Neuronal stem cell (in vitro differentiated cells): ENCODE results near the gene IFT80.

ENCODE experiments used
- DNase-seq: peaks from one replicate; pipeline ENCODE4 v3.0.0-alpha.2; 2013; ENCODE audit warnings: low spot score
- H2AFZ ChIP-seq: one replicate; pipeline ENCODE4 v1.6.1; 2013; ENCODE audit warnings: mild to moderate bottlenecking, low read length, inconsistent platforms
- H2AK5ac ChIP-seq: 2 replicates; pipeline ENCODE4 v1.6.1; 2013; ENCODE audit warnings: low read depth, mild to moderate bottlenecking, inconsistent platforms, low read length, moderate library complexity, mixed read lengths
- H2BK120ac ChIP-seq: 2 replicates; pipeline ENCODE4 v1.6.1; 2013; ENCODE audit warnings: low read depth, mild to moderate bottlenecking, inconsistent platforms, low read length, moderate library complexity, mixed read lengths
- H2BK12ac ChIP-seq: one replicate; pipeline ENCODE4 v1.6.1; 2013; ENCODE audit warnings: low read length, inconsistent platforms
- H2BK15ac ChIP-seq: 2 replicates; pipeline ENCODE4 v1.6.1; 2013; ENCODE audit warnings: mild to moderate bottlenecking, low read length, inconsistent platforms, mixed read lengths
- H2BK5ac ChIP-seq: one replicate; pipeline ENCODE4 v1.6.1; 2013; ENCODE audit warnings: inconsistent platforms, mild to moderate bottlenecking, low read length, moderate library complexity
- H3K14ac ChIP-seq: one replicate; pipeline ENCODE4 v1.6.1; 2013; ENCODE audit warnings: low read length, inconsistent platforms
- H3K18ac ChIP-seq: 2 replicates; pipeline ENCODE4 v1.6.1; 2013; ENCODE audit warnings: low read length, inconsistent platforms
- H3K23ac ChIP-seq: 2 replicates; pipeline ENCODE4 v1.6.1; 2013; ENCODE audit warnings: low read depth, mild to moderate bottlenecking, mixed read lengths, low read length, inconsistent platforms; ENCODE audit not compliant: poor library complexity
- H3K27ac ChIP-seq: replicated peaks from 3 replicates; pipeline ENCODE4 v1.5.1; 2013; ENCODE audit warnings: low read length, inconsistent platforms
- H3K27me3 ChIP-seq, 3 experiments: 2 replicates each; pipeline ENCODE4 v1.6.1; 2013; ENCODE audit warnings: low read length in 3 of 3, mild to moderate bottlenecking in 2 of 3, inconsistent platforms in 1 of 3, low read depth in 1 of 3, mixed read lengths in 1 of 3, moderate library complexity in 1 of 3; ENCODE audit not compliant: control insufficient read depth in 3 of 3, insufficient read depth in 3 of 3
- H3K36me3 ChIP-seq, 2 donors: replicated peaks in 1 of 2; 2 replicates each; pipeline ENCODE4 v1.6.1; 2013; ENCODE audit warnings: low read length in 2 of 2; ENCODE audit not compliant: control insufficient read depth in 2 of 2, insufficient read depth in 2 of 2
- H3K4ac ChIP-seq: 2 replicates; pipeline ENCODE4 v1.6.1; 2013; ENCODE audit warnings: inconsistent platforms, mild to moderate bottlenecking, low read length, moderate library complexity
- H3K4me1 ChIP-seq, 2 donors: 1 replicate in 1 of 2; 2 replicates in 1 of 2; pipeline ENCODE4 v1.6.1; 2013; ENCODE audit warnings: low read length in 2 of 2, low read depth in 1 of 2; ENCODE audit not compliant: control insufficient read depth in 2 of 2, insufficient read depth in 1 of 2
- H3K4me2 ChIP-seq: one replicate; pipeline ENCODE4 v1.6.1; 2013; ENCODE audit warnings: mild to moderate bottlenecking, low read length, inconsistent platforms; ENCODE audit not compliant: insufficient read depth, poor library complexity, severe bottlenecking
- H3K4me3 ChIP-seq, 2 donors: 2 replicates each; pipeline ENCODE4 v1.5.1; 2013; ENCODE audit warnings: low read length in 2 of 2, mild to moderate bottlenecking in 2 of 2, inconsistent platforms in 1 of 2, moderate library complexity in 1 of 2
- H3K79me1 ChIP-seq: one replicate; pipeline ENCODE4 v1.6.1; 2013; ENCODE audit warnings: low read depth, mild to moderate bottlenecking, inconsistent platforms, low read length, moderate library complexity
- H3K9ac ChIP-seq: one replicate; pipeline ENCODE4 v1.6.1; 2013; ENCODE audit warnings: mild to moderate bottlenecking, low read depth, low read length, inconsistent platforms; ENCODE audit not compliant: poor library complexity
- H3K9me3 ChIP-seq, 2 donors: replicated peaks in 1 of 2; 2 replicates each; pipeline versions ENCODE3 to v1.6.1; 2013; ENCODE audit warnings: low read length in 2 of 2, mild to moderate bottlenecking in 2 of 2, inconsistent platforms in 1 of 2, low read depth in 1 of 2, mixed read lengths in 1 of 2, moderate library complexity in 1 of 2; ENCODE audit not compliant: control insufficient read depth in 2 of 2, insufficient read depth in 1 of 2
- H4K8ac ChIP-seq: one replicate; pipeline ENCODE4 v1.6.1; 2013; ENCODE audit warnings: low read depth, mild to moderate bottlenecking, inconsistent platforms, low read length, moderate library complexity
- H4K91ac ChIP-seq: one replicate; pipeline ENCODE4 v1.6.1; 2013; ENCODE audit warnings: low read length, low read depth, mild to moderate bottlenecking, inconsistent platforms; ENCODE audit not compliant: poor library complexity
- WGBS, 2 donors: extraction: QIAGEN DNeasy Blood & Tissue Kit; methylation state at CpG; one replicate each; pipeline ENCODE4 v1.1.7; 2013; ENCODE audit warnings: missing lambda C conversion rate in 2 of 2, mixed read lengths in 1 of 2; ENCODE audit not compliant: insufficient read length in 2 of 2, insufficient replicate concordance in 1 of 2; ENCODE audit errors: extremely low coverage in 2 of 2; 5-methylcytosine and 5-hydroxymethylcytosine counted together

The IFT80 gene

GRCh38 chr3:160444411-160444810 is 45.4 kb upstream of the IFT80 start:
- Histone ChIP-seq H3K14ac (no peak overlapping the region), H2BK5ac (no peak overlapping the region), H3K18ac (no peak overlapping the region), H2AK5ac (no peak overlapping the region), H3K79me1 (peaks cover 2% of the 10 kb centered on the region), H3K9ac (no peak overlapping the region), H3K36me3 (peaks cover 0 to 9% of the 10 kb centered on the region in 2 donors), H2BK15ac (no peak overlapping the region), H3K4ac (no peak overlapping the region), H3K27ac (no peak overlapping the region), H3K4me1 (peaks cover 0 to 3% of the 10 kb centered on the region in 2 donors), H3K23ac (no peak overlapping the region), H2BK120ac (no peak overlapping the region), H3K4me3 (no peak overlapping the region), H2BK12ac (no peak overlapping the region), H3K9me3 (peaks cover 0 to 2% of the 10 kb centered on the region in 2 donors), H2AFZ (no peak overlapping the region), H4K8ac (no peak overlapping the region), H3K27me3 (peaks cover 0 to 13% (median 0%) of the 10 kb centered on the region in 3 experiments), H4K91ac (no peak overlapping the region), H3K4me2 (no peak overlapping the region)
- DNase-seq = no peak
- no CpG with 5 or more reads among the region's 1 CpG for WGBS, 2 donors

- Histone ChIP-seq H3K79me1 (peaks cover 2% of the 10 kb centered on the region), H3K18ac (no peak overlapping the region), H4K91ac (no peak overlapping the region), H3K27me3 (no peaks in the 10 kb centered on the region), H2AFZ (no peak overlapping the region), H2BK120ac (no peak overlapping the region), H2BK12ac (no peak overlapping the region), H3K14ac (no peak overlapping the region), H3K4ac (no peak overlapping the region), H2BK5ac (no peak overlapping the region), H3K23ac (no peak overlapping the region), H3K9me3 (peaks cover 0 to 2% of the 10 kb centered on the region in 2 donors), H3K36me3 (peaks cover 10 to 16% of the 10 kb centered on the region in 2 donors), H3K9ac (no peak overlapping the region), H3K27ac (no peak overlapping the region), H4K8ac (no peak overlapping the region), H3K4me3 (no peak overlapping the region), H3K4me2 (no peak overlapping the region), H2BK15ac (no peak overlapping the region), H2AK5ac (no peak overlapping the region), H3K4me1 (no peaks in the 10 kb centered on the region)
- no peak for DNase-seq
- WGBS, 2 donors = no CpG with 5 or more reads among the region's 7 CpGs
These were observed 41.7 kb upstream of the IFT80 start for GRCh38 chr3:160440687-160441086.

DNA sequence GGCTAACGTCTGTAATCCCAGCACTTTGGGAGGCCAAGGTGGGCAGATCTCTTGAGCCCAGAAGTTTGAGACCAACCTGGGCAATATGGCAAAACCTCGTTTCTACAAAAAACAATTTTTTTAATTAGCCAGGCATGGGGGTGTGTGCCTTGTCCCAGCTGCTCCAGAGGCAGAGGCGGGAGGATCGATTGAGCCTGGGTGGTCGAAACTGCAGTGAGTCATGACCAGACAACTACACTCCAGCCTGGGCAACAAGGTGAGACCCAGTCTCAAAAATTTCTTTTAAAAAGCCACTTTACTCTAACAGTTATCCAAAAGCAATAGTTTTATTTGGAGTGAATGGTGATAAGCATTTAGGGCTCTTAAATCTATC is 38.0 kb upstream of the IFT80 start:
- Histone ChIP-seq H3K36me3 (peaks cover 10 to 52% of the 10 kb centered on the region in 2 donors), H3K4me1 (no peaks in the 10 kb centered on the region), H2BK15ac (no peak overlapping the region), H2BK120ac (no peak overlapping the region), H3K27ac (no peak overlapping the region), H2AFZ (no peak overlapping the region), H3K79me1 (no peaks in the 10 kb centered on the region), H3K27me3 (no peaks in the 10 kb centered on the region), H4K8ac (no peak overlapping the region), H3K9ac (no peak overlapping the region), H2BK5ac (no peak overlapping the region), H3K4me3 (no peak overlapping the region), H3K18ac (no peak overlapping the region), H3K14ac (no peak overlapping the region), H3K4me2 (no peak overlapping the region), H3K4ac (no peak overlapping the region), H2BK12ac (no peak overlapping the region), H3K23ac (no peak overlapping the region), H2AK5ac (no peak overlapping the region), H4K91ac (no peak overlapping the region), H3K9me3 (no peaks in the 10 kb centered on the region)
- WGBS, 2 donors = no CpG with 5 or more reads among the region's 5 CpGs
- no peak for DNase-seq

GRCh38 chr3:160435747-160436146 is 36.7 kb upstream of the IFT80 start:
- H4K91ac ChIP-seq = no peak overlapping the region
- H3K14ac ChIP-seq = no peak overlapping the region
- H3K36me3 ChIP-seq = peaks cover 11 to 66% of the 10 kb centered on the region in 2 donors
- no peaks in the 10 kb centered on the region for H3K9me3 ChIP-seq
- H3K27ac ChIP-seq = no peak overlapping the region
- no peak overlapping the region for H3K23ac ChIP-seq
- no peak overlapping the region for H2BK5ac ChIP-seq
- H3K4me1 ChIP-seq = no peaks in the 10 kb centered on the region
- no peak overlapping the region for H3K9ac ChIP-seq
- H3K18ac ChIP-seq = no peak overlapping the region
- no peak for DNase-seq
- H3K4me3 ChIP-seq = no peak overlapping the region
- no peaks in the 10 kb centered on the region for H3K79me1 ChIP-seq
- no peak overlapping the region for H4K8ac ChIP-seq
- WGBS, 2 donors = no CpG with 5 or more reads among the region's 1 CpG
- no peaks in the 10 kb centered on the region for H3K27me3 ChIP-seq
- no peak overlapping the region for H2BK15ac ChIP-seq
- no peak overlapping the region for H3K4ac ChIP-seq
- H2BK12ac ChIP-seq = no peak overlapping the region
- H2BK120ac ChIP-seq = no peak overlapping the region
- H2AFZ ChIP-seq = no peak overlapping the region
- H2AK5ac ChIP-seq = no peak overlapping the region
- H3K4me2 ChIP-seq = no peak overlapping the region
